HAP-1 (cell line): ENCODE results near the gene YIPF1.
A peak's percentile ranks its signal among the peaks of the same experiment; 100 is the strongest.
"Not testable (repeated sequence)": the region's sequence is repeated elsewhere in the genome, so short reads cannot be mapped to it uniquely, and the experiment has no call there.

Experiments
- DNase-seq, 2 experiments: peaks; one replicate each; pipeline ENCODE4 v3.0.0-alpha.2; 2016 to 2020; ENCODE audit warnings: low spot score in 2 of 2
- H3K27me3 ChIP-seq: fragments of 250-450 bp; sonication (Bioruptor Pico); 2 replicates; pipeline ENCODE4 v1.5.1; 2020; ENCODE audit warnings: low read depth, mild to moderate bottlenecking, moderate library complexity
- H3K36me3 ChIP-seq: fragments of 250-450 bp; sonication (Bioruptor Pico); replicated peaks from 2 replicates; pipeline ENCODE4 v1.5.1; 2020; ENCODE audit warnings: mild to moderate bottlenecking
- H3K4me1 ChIP-seq: fragments of 250-450 bp; sonication (Bioruptor Pico); 2 replicates; pipeline ENCODE4 v1.5.1; 2020; ENCODE audit warnings: mild to moderate bottlenecking
- H3K4me3 ChIP-seq: fragments of 250-450 bp; sonication (Bioruptor Pico); 2 replicates; pipeline ENCODE4 v1.5.1; 2020; ENCODE audit warnings: mild to moderate bottlenecking, moderate library complexity
- H3K9me3 ChIP-seq: fragments of 250-450 bp; sonication (Bioruptor Pico); 2 replicates; pipeline ENCODE4 v1.5.1; 2020; ENCODE audit warnings: mild to moderate bottlenecking, moderate library complexity
- in situ Hi-C: fragments of 300-500 bp; cut with MboI; formaldehyde crosslinking; loops from 3 replicates; pipeline ENCODE4 v1.14.3; 2020; ENCODE audit warnings: low sequenced_read_pairs, inconsistent platforms, mixed read lengths

Gene YIPF1

GRCh38 chr1:53847980-53848379 is 41.6 kb downstream of the YIPF1 start:
- Histone ChIP-seq H3K4me3 (no peak overlapping the region), H3K9me3 (no peaks in the 10 kb centered on the region), H3K36me3 (no peaks in the 10 kb centered on the region; the same call in 1 of the 2 replicates), H3K4me1 (no peaks in the 10 kb centered on the region), H3K27me3 (no peaks in the 10 kb centered on the region)
- DNase-seq: no peak
- in situ Hi-C loops: no loop called here

GRCh38 chr1:53842347-53842746 is 47.2 kb downstream of the YIPF1 start:
- in situ Hi-C loops: no loop called here

GRCh38 chr1:53838654-53838974 is 51.0 kb downstream of the YIPF1 start:
- DNase-seq: no peak
- Histone ChIP-seq H3K27me3 (no peaks in the 10 kb centered on the region), H3K36me3 (no peaks in the 10 kb centered on the region; the same call in 1 of the 2 replicates), H3K4me3 (peak overlapping the region; percentile 66), H3K4me1 (peaks cover 15% of the 10 kb centered on the region), H3K9me3 (no peaks in the 10 kb centered on the region)
- in situ Hi-C loops: no loop called here

More at GRCh38 chr1:53842347-53842746, 47.2 kb downstream of the YIPF1 start:
- Histone ChIP-seq H3K36me3 (no peaks in the 10 kb centered on the region; the same call in 1 of the 2 replicates), H3K9me3 (no peaks in the 10 kb centered on the region), H3K4me1 (peaks cover 6% of the 10 kb centered on the region), H3K4me3 (no peak overlapping the region), H3K27me3 (no peaks in the 10 kb centered on the region)
- DNase-seq: no peak

DNA sequence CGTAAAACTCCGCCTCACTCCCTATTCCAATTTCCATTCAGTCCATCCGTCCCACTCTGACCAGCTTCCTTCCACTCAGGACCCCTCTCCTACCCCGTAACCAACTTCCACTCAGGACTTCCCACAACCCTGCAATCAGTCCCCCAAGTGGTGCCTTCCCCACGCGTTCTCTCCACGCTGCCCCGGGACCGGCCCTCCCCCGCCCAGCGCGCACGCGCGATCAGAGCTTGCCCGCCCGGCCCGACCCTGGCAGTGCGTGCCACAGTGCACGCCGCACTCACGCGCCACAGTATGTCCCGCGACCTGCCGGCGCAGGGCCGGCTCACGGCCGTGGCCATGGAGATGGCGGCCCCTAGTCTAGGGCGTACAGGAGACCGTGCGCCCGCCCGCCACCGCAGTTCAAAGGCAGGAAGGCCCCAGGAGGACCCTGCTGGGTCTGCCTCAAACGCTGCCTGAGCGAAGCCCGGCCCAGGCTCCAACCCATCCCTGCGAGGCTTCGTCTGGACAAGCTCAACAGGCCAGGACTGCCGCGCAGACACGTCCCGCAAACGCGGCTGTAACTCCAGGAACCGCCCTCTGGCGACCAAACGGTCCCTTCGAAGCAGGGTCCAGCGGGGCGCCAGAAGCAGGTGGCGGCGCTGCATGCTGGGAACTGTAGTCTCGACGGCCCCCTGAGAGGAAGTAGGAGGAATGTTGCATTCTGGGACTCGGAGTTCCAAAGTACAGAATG is 51.5 kb downstream of the YIPF1 start, which contains the start of gene NDC1:
NDC1 (minus strand) TSS at position 373 of the 730 bp plus-strand sequence; CDS start at position 338, 35 bp downstream.
- Histone ChIP-seq H3K36me3 (no peaks in the 10 kb centered on the region; the same call in 1 of the 2 replicates), H3K9me3 (no peaks in the 10 kb centered on the region), H3K4me1 (peaks cover 15% of the 10 kb centered on the region), H3K27me3 (no peaks in the 10 kb centered on the region), H3K4me3 (peak within 1 kb of the TSS; percentile 66)
- peak; percentile 94 to 98 for DNase-seq
- in situ Hi-C loops: no loop called here

DNA sequence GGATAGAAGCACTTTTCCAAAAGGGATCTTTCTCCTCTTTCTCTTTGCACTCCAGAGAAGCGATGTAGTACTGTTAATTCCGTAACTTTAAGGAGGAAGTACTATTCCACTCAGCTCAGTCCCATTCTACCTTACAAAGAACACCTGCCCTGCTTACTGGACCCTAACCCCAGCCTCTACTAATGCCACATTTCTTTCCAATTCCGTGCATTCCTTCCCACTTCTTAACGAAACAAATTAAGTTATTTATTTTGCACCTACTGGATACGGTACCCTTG is 52.0 kb downstream of the YIPF1 start:
- H3K4me3 ChIP-seq: peak overlapping the region; percentile 66
- no peaks in the 10 kb centered on the region; the same call in 1 of the 2 replicates for H3K36me3 ChIP-seq
- DNase-seq: no peak
- in situ Hi-C loops: no loop called here
- H3K4me1 ChIP-seq: peaks cover 15% of the 10 kb centered on the region
- no peaks in the 10 kb centered on the region for H3K9me3 ChIP-seq
- no peaks in the 10 kb centered on the region for H3K27me3 ChIP-seq

- in situ Hi-C loops: no loop called here
- peak in 1 of 2 experiments; percentile 33 for DNase-seq
- H3K4me1 ChIP-seq: peaks cover 15% of the 10 kb centered on the region
- no peaks in the 10 kb centered on the region for H3K27me3 ChIP-seq
- no peaks in the 10 kb centered on the region for H3K9me3 ChIP-seq
- peaks cover 7% of the 10 kb centered on the region; the same call in 1 of the 2 replicates for H3K36me3 ChIP-seq
- H3K4me3 ChIP-seq: no peak overlapping the region
Observed at GRCh38 chr1:53835491-53835890, 54.1 kb downstream of the YIPF1 start.

GRCh38 chr1:53834776-53835175 is 54.8 kb downstream of the YIPF1 start:
- Histone ChIP-seq H3K4me1 (peaks cover 15% of the 10 kb centered on the region), H3K27me3 (no peaks in the 10 kb centered on the region), H3K4me3 (no peak overlapping the region), H3K9me3 (no peaks in the 10 kb centered on the region), H3K36me3 (peaks cover 7% of the 10 kb centered on the region)
- in situ Hi-C loops: no loop called here
- DNase-seq: no peak

DNA sequence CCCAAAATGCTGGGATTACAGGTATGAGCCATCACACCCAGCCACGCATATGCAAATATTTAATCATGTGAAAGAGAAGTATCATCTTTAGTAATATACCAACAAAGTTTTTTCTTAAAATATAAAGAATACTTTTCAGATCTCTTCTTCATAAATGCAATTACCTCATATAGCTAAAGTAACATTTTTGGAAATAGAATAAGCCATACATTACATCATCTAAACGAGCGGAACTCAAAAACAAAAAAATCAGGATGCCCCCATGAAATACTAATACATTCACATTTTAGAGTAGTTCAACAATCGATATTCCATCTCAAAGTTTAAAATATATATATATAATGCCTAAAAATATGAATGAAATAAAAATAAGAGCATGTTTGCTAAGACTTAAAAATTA is 56.2 kb downstream of the YIPF1 start:
- no peak for DNase-seq
- H3K27me3 ChIP-seq: no peaks in the 10 kb centered on the region
- peaks cover 16% of the 10 kb centered on the region for H3K36me3 ChIP-seq
- peaks cover 9% of the 10 kb centered on the region for H3K4me1 ChIP-seq
- no peaks in the 10 kb centered on the region for H3K9me3 ChIP-seq
- H3K4me3 ChIP-seq: no peak overlapping the region
- in situ Hi-C loops: no loop called here

GRCh38 chr1:53826367-53826766 is 63.2 kb downstream of the YIPF1 start:
- peaks cover 63% of the 10 kb centered on the region for H3K36me3 ChIP-seq
- in situ Hi-C loops: no loop called here
- no peaks in the 10 kb centered on the region for H3K27me3 ChIP-seq
- no peaks in the 10 kb centered on the region for H3K9me3 ChIP-seq
- no peak for DNase-seq
- no peaks in the 10 kb centered on the region for H3K4me1 ChIP-seq
- no peak overlapping the region for H3K4me3 ChIP-seq

DNA sequence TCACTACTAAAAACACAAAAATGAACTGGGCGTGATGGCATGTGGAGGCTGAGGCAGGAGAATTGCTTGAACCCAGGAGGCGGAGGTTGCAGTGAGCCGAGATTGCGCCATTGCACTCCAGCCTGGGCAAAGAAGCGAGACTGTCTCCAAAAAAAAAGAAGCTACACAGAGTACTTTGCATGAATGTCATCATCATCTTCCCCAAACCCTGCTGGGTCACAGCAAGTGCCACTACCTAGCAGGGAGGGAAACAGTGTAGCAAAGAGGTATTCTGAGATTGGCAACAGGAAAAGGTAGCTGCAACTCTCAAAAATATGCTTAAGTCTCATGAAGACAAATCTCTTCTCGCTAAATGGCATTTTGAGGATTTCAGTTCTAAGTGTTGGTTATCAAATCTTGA is 64.3 kb downstream of the YIPF1 start:
- no peak for DNase-seq
- in situ Hi-C loops: no loop called here
- peaks cover 69% of the 10 kb centered on the region for H3K36me3 ChIP-seq

GRCh38 chr1:53822931-53823330 is 66.7 kb downstream of the YIPF1 start:
- Histone ChIP-seq H3K4me3 (no peak overlapping the region), H3K36me3 (peaks cover 70% of the 10 kb centered on the region), H3K27me3 (no peaks in the 10 kb centered on the region), H3K4me1 (no peaks in the 10 kb centered on the region), H3K9me3 (no peaks in the 10 kb centered on the region)
- in situ Hi-C loops: no loop called here
- DNase-seq: no peak

More for the DNA sequence above, 64.3 kb downstream of the YIPF1 start:
- H3K27me3 ChIP-seq: no peaks in the 10 kb centered on the region
- H3K4me3 ChIP-seq: no peak overlapping the region
- no peaks in the 10 kb centered on the region for H3K9me3 ChIP-seq
- H3K4me1 ChIP-seq: no peaks in the 10 kb centered on the region

GRCh38 chr1:53821380-53821779 is 68.2 kb downstream of the YIPF1 start:
- in situ Hi-C loops: no loop called here
- Histone ChIP-seq H3K27me3 (no peaks in the 10 kb centered on the region), H3K4me1 (no peaks in the 10 kb centered on the region), H3K36me3 (peaks cover 71% of the 10 kb centered on the region), H3K9me3 (no peaks in the 10 kb centered on the region), H3K4me3 (no peak overlapping the region)
- DNase-seq: no peak

- no peak for DNase-seq
- H3K4me1 ChIP-seq: no peaks in the 10 kb centered on the region
- H3K9me3 ChIP-seq: no peaks in the 10 kb centered on the region
- H3K4me3 ChIP-seq: no peak overlapping the region
- H3K36me3 ChIP-seq: peaks cover 54% of the 10 kb centered on the region
- no peaks in the 10 kb centered on the region for H3K27me3 ChIP-seq
- in situ Hi-C loops: no loop called here
Observed at GRCh38 chr1:53819387-53819786, 70.2 kb downstream of the YIPF1 start.

DNA sequence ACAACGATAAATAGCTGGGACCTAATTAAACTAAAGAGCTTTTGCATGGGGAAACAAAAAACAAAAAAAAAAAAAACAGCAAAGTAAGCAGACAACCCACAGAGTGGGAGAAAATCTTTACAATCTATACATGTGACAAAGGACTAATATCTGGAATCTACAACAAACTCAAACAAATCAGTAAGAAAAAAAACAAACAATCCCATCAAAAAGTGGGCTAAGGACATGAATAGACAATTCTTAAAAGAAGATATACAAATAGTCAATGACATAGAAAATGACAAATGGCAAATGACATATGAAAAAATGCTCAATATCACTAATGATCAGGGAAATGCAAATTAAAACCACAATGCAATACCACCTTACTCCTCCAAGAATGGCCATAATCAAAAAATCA is 73.0 kb downstream of the YIPF1 start:
- H3K4me3 ChIP-seq, H3K4me1 ChIP-seq, in situ Hi-C loops, H3K9me3 ChIP-seq, DNase-seq, H3K27me3 ChIP-seq: not testable (repeated sequence)
- peaks cover 53% of the 10 kb centered on the region for H3K36me3 ChIP-seq

DNA sequence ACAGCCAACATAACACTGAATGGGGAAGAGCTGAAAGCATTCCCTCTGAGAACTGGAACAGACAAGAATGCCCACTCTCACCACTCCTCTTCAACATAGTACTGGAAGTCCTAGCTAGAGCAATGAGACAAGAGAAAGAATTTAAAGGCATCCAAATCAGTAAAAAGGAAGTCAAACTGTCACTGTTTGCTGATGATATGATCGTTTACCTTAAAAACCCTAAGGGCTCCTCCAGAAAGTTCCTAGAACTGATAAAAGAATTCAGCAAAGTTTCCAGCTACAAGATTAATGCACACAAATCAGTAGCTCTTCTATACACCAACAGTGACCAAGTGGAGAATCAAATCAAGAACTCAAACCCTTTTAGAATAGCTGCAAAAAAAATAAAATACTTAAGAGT is 74.1 kb downstream of the YIPF1 start:
- H3K4me1 ChIP-seq, in situ Hi-C loops, H3K9me3 ChIP-seq, DNase-seq, H3K4me3 ChIP-seq, H3K27me3 ChIP-seq: not testable (repeated sequence)
- peaks cover 52% of the 10 kb centered on the region for H3K36me3 ChIP-seq
